Mesothelial cell of epicardium (in vitro differentiated cells): ENCODE measurements around the gene ZSWIM7. TPM values are rescaled to one million over a fixed set of nuclear protein-coding genes. Genes with fewer than 3 reads are reported as not detected.
A peak's percentile ranks its signal among the peaks of the same experiment; 100 is the strongest.

Experiments
- DNase-seq, 2 experiments: peaks; one replicate each; pipeline ENCODE4 v3.0.0; 2021; ENCODE audit warnings: low spot score in 2 of 2; ENCODE audit not compliant: unreplicated experiment in 2 of 2
- H3K27ac Mint-ChIP-seq: 2 replicates; pipeline ENCODE4 v1.8.0; 2021; ENCODE audit warnings: mixed read lengths
- H3K27me3 Mint-ChIP-seq: 2 replicates; pipeline ENCODE4 v1.8.0; 2021; ENCODE audit warnings: low read depth, mixed read lengths
- H3K36me3 Mint-ChIP-seq: 2 replicates; pipeline ENCODE4 v1.8.0; 2021; ENCODE audit warnings: mixed read lengths
- H3K4me1 Mint-ChIP-seq: 2 replicates; pipeline ENCODE4 v1.8.0; 2021; ENCODE audit warnings: mixed read lengths
- H3K4me3 Mint-ChIP-seq: 2 replicates; pipeline ENCODE4 v1.8.0; 2021; ENCODE audit warnings: mild to moderate bottlenecking, moderate library complexity, mixed read lengths
- H3K9me3 Mint-ChIP-seq: 2 replicates; pipeline ENCODE4 v1.8.0; 2021; ENCODE audit warnings: mixed read lengths
- total RNA-seq: library from RNA; stranded (reverse); gene quantifications from 3 replicates; pipeline ENCODE4 v1.2.1, GENCODE V29; 2021
- TF ChIP-seq, protein P1 (sequence below): fragments of 200-600 bp; sonication (generic); IDR thresholded peaks from one replicate; pipeline ENCODE4 v1.5.0; 2021; ENCODE audit warnings: antibody characterized with exemption; ENCODE audit not compliant: unreplicated experiment

The ZSWIM7 gene
- total RNA-seq, 1 donor from 2014 or later, result 29.2 TPM

DNA sequence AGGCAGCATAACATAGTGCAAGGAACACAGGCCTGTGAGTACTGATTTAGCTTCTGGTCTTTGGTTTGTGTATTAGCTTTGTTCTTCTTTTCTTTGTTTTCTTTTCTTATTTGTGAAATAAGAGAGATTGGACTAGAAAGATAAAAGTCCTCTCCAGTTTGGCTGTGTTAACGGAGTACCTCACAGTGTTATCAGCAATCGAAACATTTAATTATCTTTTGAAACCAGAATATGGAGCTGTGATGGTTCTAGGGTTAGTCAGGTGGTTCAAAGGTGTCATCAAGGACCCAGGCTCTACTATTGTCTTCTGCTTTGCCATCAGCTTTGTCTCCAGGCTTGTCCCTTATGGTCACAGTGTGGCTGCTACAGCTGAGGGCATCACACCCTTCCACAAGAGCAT is 29.0 kb downstream of the ZSWIM7 start:
- Mint-ChIP-seq H3K4me3 (no peak overlapping the region), H3K27me3 (no peaks in the 10 kb centered on the region), H3K27ac (no peak overlapping the region), H3K4me1 (peaks cover 23% of the 10 kb centered on the region), H3K36me3 (peaks cover 12% of the 10 kb centered on the region), H3K9me3 (no peaks in the 10 kb centered on the region)
- TF ChIP-seq, protein P1, sequence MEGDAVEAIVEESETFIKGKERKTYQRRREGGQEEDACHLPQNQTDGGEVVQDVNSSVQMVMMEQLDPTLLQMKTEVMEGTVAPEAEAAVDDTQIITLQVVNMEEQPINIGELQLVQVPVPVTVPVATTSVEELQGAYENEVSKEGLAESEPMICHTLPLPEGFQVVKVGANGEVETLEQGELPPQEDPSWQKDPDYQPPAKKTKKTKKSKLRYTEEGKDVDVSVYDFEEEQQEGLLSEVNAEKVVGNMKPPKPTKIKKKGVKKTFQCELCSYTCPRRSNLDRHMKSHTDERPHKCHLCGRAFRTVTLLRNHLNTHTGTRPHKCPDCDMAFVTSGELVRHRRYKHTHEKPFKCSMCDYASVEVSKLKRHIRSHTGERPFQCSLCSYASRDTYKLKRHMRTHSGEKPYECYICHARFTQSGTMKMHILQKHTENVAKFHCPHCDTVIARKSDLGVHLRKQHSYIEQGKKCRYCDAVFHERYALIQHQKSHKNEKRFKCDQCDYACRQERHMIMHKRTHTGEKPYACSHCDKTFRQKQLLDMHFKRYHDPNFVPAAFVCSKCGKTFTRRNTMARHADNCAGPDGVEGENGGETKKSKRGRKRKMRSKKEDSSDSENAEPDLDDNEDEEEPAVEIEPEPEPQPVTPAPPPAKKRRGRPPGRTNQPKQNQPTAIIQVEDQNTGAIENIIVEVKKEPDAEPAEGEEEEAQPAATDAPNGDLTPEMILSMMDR, result no peak
- DNase-seq, result no peak

- Mint-ChIP-seq H3K9me3 (no peaks in the 10 kb centered on the region), H3K4me1 (peaks cover 26% of the 10 kb centered on the region), H3K27ac (no peak overlapping the region), H3K36me3 (peaks cover 2% of the 10 kb centered on the region), H3K4me3 (no peak overlapping the region), H3K27me3 (no peaks in the 10 kb centered on the region)
- no peak for DNase-seq
- TF ChIP-seq, protein P1, result no peak
Observed at GRCh38 chr17:15969463-15969862, 30.0 kb downstream of the ZSWIM7 start.

DNA sequence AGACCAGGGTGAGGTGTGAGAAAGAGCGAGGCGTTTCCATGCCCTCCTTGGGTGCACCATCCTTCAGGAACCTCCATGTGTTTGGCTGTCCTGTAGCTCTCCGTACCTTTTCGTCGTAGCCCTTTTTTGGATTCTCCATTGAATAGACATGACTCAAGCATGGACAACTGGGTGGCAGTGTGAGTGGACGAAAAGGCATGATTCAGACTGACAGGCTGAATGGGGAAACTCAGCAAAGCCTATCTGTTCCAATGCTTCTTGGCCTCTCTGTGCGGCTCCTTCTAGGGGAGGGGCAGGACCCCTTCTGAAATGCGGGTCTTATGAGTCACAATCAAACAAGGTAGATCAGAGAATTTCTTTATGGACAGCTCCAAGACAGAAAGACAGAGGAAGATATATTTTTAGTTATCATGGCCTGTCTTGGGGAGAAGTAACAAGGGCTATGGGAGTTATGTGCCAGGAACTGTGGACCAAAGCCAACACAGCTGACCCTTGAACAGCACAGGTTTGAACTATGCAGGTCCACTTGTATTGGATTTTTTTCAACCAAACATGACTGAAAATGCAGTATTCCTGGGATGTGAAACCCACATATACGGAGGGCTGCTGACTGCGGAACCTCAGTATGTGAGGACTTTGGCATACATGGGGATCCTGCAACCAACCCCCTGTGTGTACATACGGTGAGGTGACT is 31.7 kb downstream of the ZSWIM7 start:
- Mint-ChIP-seq H3K27me3 (no peaks in the 10 kb centered on the region), H3K4me3 (no peak overlapping the region), H3K9me3 (no peaks in the 10 kb centered on the region), H3K27ac (no peak overlapping the region), H3K4me1 (peaks cover 29% of the 10 kb centered on the region), H3K36me3 (no peaks in the 10 kb centered on the region)
- TF ChIP-seq, protein P1, result no peak
- DNase-seq, result no peak

DNA sequence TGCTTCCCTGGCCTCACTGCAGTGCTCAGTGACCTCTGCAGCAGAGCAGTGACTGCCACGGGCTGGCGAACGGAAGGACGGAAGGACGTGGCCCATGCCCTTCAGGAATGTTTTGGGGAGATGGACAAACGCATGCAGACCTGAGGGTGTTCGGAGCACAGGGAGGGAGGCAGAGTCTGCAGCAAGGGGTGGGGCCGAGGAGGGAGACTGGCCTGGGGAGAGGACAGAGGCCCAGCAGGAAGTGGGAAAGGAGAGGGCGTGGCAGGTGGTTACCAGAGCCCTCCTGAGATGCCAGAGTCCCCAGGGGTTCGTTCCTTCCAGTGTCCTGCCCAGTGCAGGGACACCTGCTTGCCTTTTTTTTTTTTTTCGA is 32.6 kb downstream of the ZSWIM7 start:
- H3K36me3 Mint-ChIP-seq, result no peaks in the 10 kb centered on the region
- no peaks in the 10 kb centered on the region for H3K27me3 Mint-ChIP-seq
- peaks cover 29% of the 10 kb centered on the region for H3K4me1 Mint-ChIP-seq
- DNase-seq, result no peak
- H3K4me3 Mint-ChIP-seq, result no peak overlapping the region
- TF ChIP-seq, protein P1, result no peak
- H3K27ac Mint-ChIP-seq, result peak overlapping the region; percentile 89
- H3K9me3 Mint-ChIP-seq, result no peaks in the 10 kb centered on the region

GRCh38 chr17:15966183-15966878 is 33.2 kb downstream of the ZSWIM7 start:
- Mint-ChIP-seq H3K4me1 (peaks cover 28% of the 10 kb centered on the region), H3K27ac (peak overlapping the region; percentile 89), H3K4me3 (no peak overlapping the region), H3K9me3 (no peaks in the 10 kb centered on the region), H3K36me3 (no peaks in the 10 kb centered on the region), H3K27me3 (no peaks in the 10 kb centered on the region)
- DNase-seq, result no peak
- TF ChIP-seq, protein P1, result no peak
